HG03457 (cell line): ENCODE data around the gene FNDC5.
"Not testable (repeated sequence)": the region's sequence is repeated elsewhere in the genome, so short reads cannot be mapped to it uniquely, and the experiment has no call there.

Source experiments
- ATAC-seq: cut with Tn5 transposase; IDR thresholded peaks from one replicate; pipeline ENCODE4 v1.9.1; 2021; ENCODE audit warnings: moderate number of reproducible peaks; ENCODE audit not compliant: unreplicated experiment

The FNDC5 gene

GRCh38 chr1:32870615-32871363 lies at the start of gene FNDC5:
TSS of gene FNDC5 (minus strand) at chr1:32870912.
- ATAC-seq = no peak

- no peak for ATAC-seq
Observed at GRCh38 chr1:32919811-32920733, 49.4 kb upstream of the FNDC5 start.

GRCh38 chr1:32918179-32918578 lies 47.5 kb upstream of the FNDC5 start:
- no peak for ATAC-seq

GRCh38 chr1:32917521-32917920 lies 46.8 kb upstream of the FNDC5 start:
- no peak for ATAC-seq

- no peak for ATAC-seq
Observed at GRCh38 chr1:32915766-32916706, 45.3 kb upstream of the FNDC5 start.

- no peak for ATAC-seq
Observed at GRCh38 chr1:32910319-32910718, 39.6 kb upstream of the FNDC5 start.

GRCh38 chr1:32907435-32907834 lies 36.7 kb upstream of the FNDC5 start:
- no peak for ATAC-seq

GRCh38 chr1:32906654-32907053 lies 35.9 kb upstream of the FNDC5 start:
- no peak for ATAC-seq

GRCh38 chr1:32905588-32905987 lies 34.9 kb upstream of the FNDC5 start:
- ATAC-seq = not testable (repeated sequence)

- ATAC-seq = no peak
Observed at GRCh38 chr1:32904797-32905196, 34.1 kb upstream of the FNDC5 start.

GRCh38 chr1:32903991-32904785 lies 33.5 kb upstream of the FNDC5 start:
- no peak for ATAC-seq

GRCh38 chr1:32902535-32902920 lies 31.8 kb upstream of the FNDC5 start:
- no peak for ATAC-seq

- ATAC-seq = no peak
Observed at GRCh38 chr1:32901823-32902534, 31.3 kb upstream of the FNDC5 start.

- no peak for ATAC-seq
Observed at GRCh38 chr1:32900956-32901822, 30.5 kb upstream of the FNDC5 start, which contains the start of gene TMEM54. TSS of gene TMEM54 (minus strand) at chr1:32901389. CDS start at chr1:32901238, 151 bp downstream.

- no peak for ATAC-seq
Observed at GRCh38 chr1:32900371-32900955, 29.8 kb upstream of the FNDC5 start.

- ATAC-seq = no peak
Observed at GRCh38 chr1:32899586-32900296, 29.0 kb upstream of the FNDC5 start.

- ATAC-seq = no peak
Observed at GRCh38 chr1:32898958-32899357, 28.2 kb upstream of the FNDC5 start.
